ENCODE results near the gene CTNNB1.

GRCh38 chr3:41243183-41243582, 43.9 kb downstream of the CTNNB1 start:
- TF ChIP-seq CREB5 (CRISPR knock-in tag; IDR thresholded peaks at IDR 0.05; ENCODE audit: low read depth): no peak
- no peak for TF ChIP-seq ZNF70 (CRISPR knock-in tag; IDR thresholded peaks at IDR 0.05)

Data from SK-N-SH treated with all-trans-retinoic acid at 6 μM for 48 hours (cell line).